HepG2 (cell line): Measurements from ENCODE around the gene SYT11. TPM values are rescaled to one million over a fixed set of nuclear protein-coding genes. Genes with fewer than 3 reads are reported as not detected.
A peak's percentile ranks its signal among the peaks of the same experiment; 100 is the strongest.

Experiments
- ATAC-seq: fragments of 200-7000 bp; cut with Tn5 transposase; 3 replicates; pipeline ENCODE4 v1.9.1; 2020; ENCODE audit warnings: mild to moderate bottlenecking, moderate library complexity
- BruUV-seq: library from RNA; stranded (reverse); fragments of 400-500 nt; replicated peaks from 2 replicates; lab custom pipeline; 2021; lab: Mats Ljungman, UMichigan
- CTCF ChIA-PET: fragments of 300-600 bp; formaldehyde crosslinking; extraction: SDS; loops from one replicate; lab custom pipeline; 2021; ENCODE audit warnings: low total read pairs, inconsistent platforms, low intra/inter-chr PET ratio; lab: Yijun Ruan, JAX
- POLR2A ChIA-PET: fragments of 350-600 bp; sonication (Branson Sonifier 250); formaldehyde crosslinking; loops from one replicate; lab custom pipeline; 2020; ENCODE audit warnings: antibody characterized with exemption, inconsistent platforms; lab: Yijun Ruan, JAX
- DNase-seq: peaks from one replicate; pipeline ENCODE4 v3.0.0-alpha.2; 2015; ENCODE audit warnings: low spot score
- FAIRE-seq: peaks from 3 replicates; lab custom pipeline; 2011; peaks lifted over from hg19 to GRCh38; lab: Jason Lieb, UNC
- H2AFZ ChIP-seq: one replicate; pipeline ENCODE4 v1.6.1; 2011; ENCODE audit warnings: low read length, inconsistent platforms
- H3K27ac ChIP-seq: fragments of 300-600 bp; 3 replicates; pipeline ENCODE4 v1.8.0; 2011; ENCODE audit warnings: mixed run types, mild to moderate bottlenecking, mixed read lengths, low read length, inconsistent platforms; ENCODE audit not compliant: insufficient read depth; ENCODE audit errors: extremely low read length
- H3K27me3 ChIP-seq, 2 experiments: fragments of 200-600 bp in 1 of 2; 2 replicates in 1 of 2; 3 replicates in 1 of 2; pipeline versions ENCODE4 v1.6.0 to v1.8.0; 2011; ENCODE audit warnings: low read length in 2 of 2, mild to moderate bottlenecking in 2 of 2, moderate library complexity in 2 of 2, inconsistent platforms in 1 of 2; ENCODE audit not compliant: insufficient read depth in 2 of 2, control insufficient read depth in 1 of 2
- H3K36me3 ChIP-seq, 2 experiments: fragments of 200-600 bp in 1 of 2; replicated peaks in 1 of 2; 2 replicates in 1 of 2; 3 replicates in 1 of 2; pipeline versions ENCODE4 v1.5.1 to v1.8.0; 2011; ENCODE audit warnings: low read length in 2 of 2, inconsistent platforms in 1 of 2; ENCODE audit not compliant: insufficient read depth in 2 of 2, control insufficient read depth in 1 of 2
- H3K4me1 ChIP-seq: 2 replicates; pipeline ENCODE4 v1.5.1; 2012; ENCODE audit warnings: low read length, inconsistent platforms; ENCODE audit not compliant: insufficient read depth
- H3K4me2 ChIP-seq: 2 replicates; pipeline ENCODE4 v1.6.0; 2011; ENCODE audit warnings: low read depth, low read length, inconsistent platforms
- H3K4me3 ChIP-seq, 3 experiments: fragments of 200-600 bp in 1 of 3; sonication (generic), shearing (Covaris generic) in 1 of 3; replicated peaks in 1 of 3; 2 replicates each; pipeline ENCODE4 v1.5.1; 2011 to 2016; ENCODE audit warnings: low read length in 3 of 3, inconsistent platforms in 2 of 3, low read depth in 2 of 3, mild to moderate bottlenecking in 2 of 3, control low read depth in 1 of 3, mixed read lengths in 1 of 3; ENCODE audit not compliant: insufficient read depth in 1 of 3
- H3K79me2 ChIP-seq: one replicate; pipeline ENCODE4 v1.6.1; 2011; ENCODE audit warnings: low read length, inconsistent platforms; ENCODE audit not compliant: insufficient read depth
- H3K9ac ChIP-seq: 2 replicates; pipeline ENCODE4 v1.6.0; 2011; ENCODE audit warnings: mild to moderate bottlenecking, low read depth, low read length, inconsistent platforms; ENCODE audit not compliant: insufficient read depth
- H3K9me3 ChIP-seq: 2 replicates; pipeline ENCODE4 v1.5.1; 2012; ENCODE audit warnings: mild to moderate bottlenecking, low read length
- H4K20me1 ChIP-seq: 2 replicates; pipeline ENCODE4 v1.6.0; 2011; ENCODE audit warnings: inconsistent platforms, mild to moderate bottlenecking, low read length, moderate library complexity; ENCODE audit not compliant: insufficient read depth
- CBX5 ChIP-seq: sonication (generic); formaldehyde crosslinking; IDR thresholded peaks from 2 replicates; pipeline ENCODE4 v1.4.0; 2020; ENCODE audit warnings: missing genetic modification reagents, borderline replicate concordance
- CCDC6 ChIP-seq: sonication (generic); formaldehyde crosslinking; IDR thresholded peaks from 2 replicates; pipeline ENCODE4 v1.8.1; 2022; ENCODE audit warnings: mild to moderate bottlenecking, missing genetic modification reagents, moderate library complexity
- ELF3 ChIP-seq: IDR thresholded peaks from 2 replicates; pipeline ENCODE4 v1.6.1; 2016; ENCODE audit warnings: missing genetic modification reagents, missing compliant biosample characterization
- IKZF1 ChIP-seq: fragments of 450-650 bp; IDR thresholded peaks from 2 replicates; pipeline ENCODE4 v1.7.1; 2016
- JUN ChIP-seq: sonication (generic); formaldehyde crosslinking; IDR thresholded peaks from 2 replicates; pipeline ENCODE4 v1.4.0; 2020; ENCODE audit warnings: mild to moderate bottlenecking, missing genetic modification reagents
- KLF16 ChIP-seq, 2 experiments: sonication (generic) in 1 of 2; formaldehyde crosslinking in 1 of 2; IDR thresholded peaks; 2 replicates each; pipeline versions ENCODE4 v1.6.1 to v1.8.0; 2016 to 2023; ENCODE audit warnings: missing genetic modification reagents in 2 of 2, missing compliant biosample characterization in 1 of 2
- MEIS1 ChIP-seq: sonication (generic); formaldehyde crosslinking; IDR thresholded peaks from 2 replicates; pipeline ENCODE4 v1.9.0; 2021; ENCODE audit warnings: mild to moderate bottlenecking, missing genetic modification reagents, moderate library complexity, borderline replicate concordance
- MTA3 ChIP-seq: sonication (generic); formaldehyde crosslinking; IDR thresholded peaks from 2 replicates; pipeline ENCODE4 v1.4.0; 2020; ENCODE audit warnings: missing genetic modification reagents
- MYC ChIP-seq: sonication (generic); formaldehyde crosslinking; IDR thresholded peaks from 2 replicates; pipeline ENCODE4 v1.9.0; 2021; ENCODE audit warnings: missing genetic modification reagents, borderline replicate concordance
- PAF1 ChIP-seq: IDR thresholded peaks from 2 replicates; pipeline ENCODE4 v1.6.1; 2016; ENCODE audit warnings: missing genetic modification reagents, missing compliant biosample characterization
- POLR2A ChIP-seq, 2 experiments: IDR thresholded peaks; 2 replicates each; pipeline ENCODE4 v1.6.1; 2011; ENCODE audit warnings: low read depth in 2 of 2, low read length in 2 of 2, mild to moderate bottlenecking in 1 of 2, moderate library complexity in 1 of 2; ENCODE audit not compliant: insufficient read depth in 1 of 2
- POLR2AphosphoS5 ChIP-seq: IDR thresholded peaks from 2 replicates; pipeline ENCODE4 v1.6.1; 2012; ENCODE audit warnings: low read depth, low read length
- POLR2G ChIP-seq: fragments of 200-400 bp; formaldehyde crosslinking; IDR thresholded peaks from 2 replicates; pipeline ENCODE4 v1.6.1; 2018; ENCODE audit warnings: mild to moderate bottlenecking, low read depth, low read length, moderate library complexity
- RARA ChIP-seq: IDR thresholded peaks from 2 replicates; pipeline ENCODE4 v1.6.1; 2016; ENCODE audit warnings: missing genetic modification reagents, missing compliant biosample characterization
- RFXANK ChIP-seq: IDR thresholded peaks from 2 replicates; pipeline ENCODE4 v1.6.1; 2016
- SIN3B ChIP-seq: fragments of 150-350 bp; IDR thresholded peaks from 2 replicates; pipeline ENCODE4 v1.6.1; 2014; ENCODE audit warnings: low read length
- SOX13 ChIP-seq, 3 experiments: fragments of 450-650 bp in 1 of 3; sonication (generic) in 1 of 3; formaldehyde crosslinking in 1 of 3; IDR thresholded peaks in 2 of 3; conservative IDR thresholded peaks in 1 of 3; 2 replicates each; pipeline versions ENCODE4 v1.5.0 to v1.6.1; 2016 to 2020; ENCODE audit warnings: antibody characterized with exemption in 1 of 3, mild to moderate bottlenecking in 1 of 3, missing compliant biosample characterization in 1 of 3, missing genetic modification reagents in 1 of 3, moderate library complexity in 1 of 3
- ZBTB38 ChIP-seq: sonication (generic); formaldehyde crosslinking; IDR thresholded peaks from 2 replicates; pipeline ENCODE4 v1.5.1; 2020; ENCODE audit warnings: mild to moderate bottlenecking, missing genetic modification reagents
- ZNF205 ChIP-seq: IDR thresholded peaks from 2 replicates; pipeline ENCODE4 v1.6.1; 2018; ENCODE audit warnings: missing biosample characterization, missing genetic modification reagents
- ZNF335 ChIP-seq: sonication (generic); formaldehyde crosslinking; IDR thresholded peaks from 2 replicates; pipeline ENCODE4 v1.4.0; 2020; ENCODE audit warnings: missing genetic modification reagents
- ZNF460 ChIP-seq: sonication (generic); formaldehyde crosslinking; IDR thresholded peaks from 2 replicates; pipeline ENCODE4 v1.5.1; 2020; ENCODE audit warnings: missing genetic modification reagents, mild to moderate bottlenecking, borderline replicate concordance
- ZNF792 ChIP-seq: IDR thresholded peaks from 2 replicates; pipeline ENCODE4 v1.6.1; 2016
- WGBS: methylation state at CpG from one replicate; pipeline ENCODE4 v1.1.6; 2017; ENCODE audit warnings: low lambda C conversion rate; 5-methylcytosine and 5-hydroxymethylcytosine counted together
- in situ Hi-C: cut with HindIII; loops from 2 replicates; pipeline ENCODE4 v1.10.0; 2017; ENCODE audit warnings: low pct_unique_long_range_greater_than_20kb; ENCODE audit not compliant: extremely low pct_ligation_motif_present
- intact Hi-C: fragments of 100-400 bp; cut with micrococcal nuclease; formaldehyde crosslinking; loops from one replicate; pipeline ENCODE4 v1.10.0; 2022; ENCODE audit not compliant: unreplicated experiment
- polyA plus RNA-seq, 8 experiments: library from polyadenylated mRNA; depleted of rRNA in 3 of 8; stranded (reverse) in 7 of 8; unstranded in 1 of 8; fragments of >200 nt; fragmentation: Illumina TruSeq in 4 of 8; extraction: Trizol in 4 of 8; gene quantifications; 2 replicates each; pipeline versions ENCODE4 v1.2.1 to v1.2.3, GENCODE V29; 2011 to 2016; ENCODE audit warnings: low read depth in 4 of 8, missing spikeins in 1 of 8, mixed read lengths in 1 of 8; ENCODE audit not compliant: insufficient read depth in 1 of 8
- total RNA-seq, 5 experiments: library from RNA; depleted of rRNA; stranded (reverse); fragments of >200 nt; fragmentation: Illumina TruSeq; extraction: Trizol; gene quantifications; 2 replicates each; pipeline ENCODE4 v1.2.3, GENCODE V29; 2016; ENCODE audit warnings: low read depth in 1 of 5
- TF ChIP-seq, protein P1 (sequence below): IDR thresholded peaks from 2 replicates; pipeline ENCODE4 v1.6.1; 2016; ENCODE audit warnings: missing genetic modification reagents, missing compliant biosample characterization

The SYT11 gene
- total and polyA plus RNA-seq, 2 of the 13 experiments (the other 11 are each of a cell fraction or from before 2014, with no cell fraction given): 0.22 to 0.59 TPM

DNA sequence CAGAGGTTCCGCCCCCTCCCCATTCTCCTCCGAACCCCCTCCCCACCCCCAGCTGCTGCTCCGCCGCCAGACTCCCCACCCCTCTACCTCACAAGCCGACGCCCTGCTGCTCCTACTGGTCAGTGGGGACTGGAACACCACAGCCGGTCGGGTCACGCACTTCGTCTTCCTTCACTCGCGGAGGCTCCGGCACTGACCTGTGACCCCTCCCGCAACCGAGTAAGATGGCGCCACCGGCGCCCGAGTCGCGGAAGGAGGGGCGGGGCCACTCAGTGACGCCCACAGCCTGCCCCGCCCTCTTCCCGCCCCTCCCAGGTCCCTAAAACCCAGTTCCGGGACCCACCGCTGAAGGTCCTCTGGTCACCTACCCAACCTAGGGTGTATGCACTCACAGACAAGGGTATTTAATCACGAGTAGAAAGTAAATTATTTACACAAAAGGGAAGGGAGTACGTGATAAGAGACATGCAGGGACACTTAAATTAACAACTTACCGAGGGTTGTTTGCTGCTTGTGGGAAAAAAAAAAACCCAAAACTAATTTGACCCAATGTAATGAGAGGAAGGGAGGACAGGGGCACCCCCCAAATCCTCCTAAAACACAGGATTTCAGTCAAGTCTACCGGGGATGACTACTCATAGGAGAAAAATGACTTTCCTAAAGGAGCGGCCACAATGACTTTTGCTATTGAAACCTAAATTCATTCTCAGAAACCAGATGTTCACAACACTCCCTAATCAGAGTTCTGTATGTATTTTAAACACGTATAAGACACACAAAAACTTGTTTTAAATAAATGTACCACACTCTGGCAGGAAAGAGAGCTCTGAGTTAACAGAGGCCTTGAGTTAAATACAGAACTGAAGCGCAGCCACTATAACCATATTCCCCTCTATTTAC is 52.0 kb downstream of the SYT11 start, which contains the start of gene RIT1 (continued):
- TF ChIP-seq IKZF1: no peak
- TF ChIP-seq SIN3B: no peak
- peak; percentile 45; the same call in 1 of the 2 replicates for TF ChIP-seq ELF3 (CRISPR knock-in tag)
- TF ChIP-seq, protein P1, sequence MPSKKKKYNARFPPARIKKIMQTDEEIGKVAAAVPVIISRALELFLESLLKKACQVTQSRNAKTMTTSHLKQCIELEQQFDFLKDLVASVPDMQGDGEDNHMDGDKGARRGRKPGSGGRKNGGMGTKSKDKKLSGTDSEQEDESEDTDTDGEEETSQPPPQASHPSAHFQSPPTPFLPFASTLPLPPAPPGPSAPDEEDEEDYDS (CRISPR knock-in tag): peak; percentile 62; the same call in 1 of the 2 replicates
- TF ChIP-seq RARA (CRISPR knock-in tag): peak; percentile 37; the same call in 1 of the 2 replicates
- 0 out of 2 replicates have a peak, but pooled peaks have one; percentile 16 for TF ChIP-seq ZNF792 (CRISPR knock-in tag)
- TF ChIP-seq RFXANK (CRISPR knock-in tag): no peak
- TF ChIP-seq MEIS1 (CRISPR knock-in tag): peak; percentile 81; the same call in 1 of the 2 replicates
- TF ChIP-seq MTA3 (CRISPR knock-in tag): no peak
- TF ChIP-seq CBX5: peak; percentile 28; the same call in 1 of the 2 replicates

DNA sequence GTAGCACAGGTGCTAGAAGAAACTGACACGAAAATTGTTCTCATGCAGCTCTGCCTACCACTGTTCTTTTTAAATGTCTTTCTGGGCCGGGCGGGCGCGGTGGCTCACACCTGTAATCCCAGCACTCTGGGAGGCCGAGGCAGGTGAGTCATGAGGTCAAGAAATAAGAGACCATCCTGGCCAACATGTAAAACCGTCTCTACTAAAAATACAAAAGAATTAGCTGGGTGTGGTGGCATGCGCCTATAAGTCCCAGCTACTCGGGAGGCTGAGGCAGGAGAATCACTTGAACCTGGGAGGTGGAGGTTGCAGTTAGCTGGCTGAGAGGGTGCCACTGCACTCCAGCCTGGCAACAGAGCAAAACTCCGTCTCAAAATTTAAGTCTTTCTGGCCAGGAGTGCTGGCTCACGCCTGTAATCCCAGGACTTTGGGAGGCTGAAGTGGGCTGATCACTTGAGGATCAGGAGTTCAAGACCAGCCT is 52.7 kb downstream of the SYT11 start:
- no peak for ATAC-seq
- in situ Hi-C loops (no loop called here), intact Hi-C loops (no loop called here)
- Histone ChIP-seq H2AFZ (no peak overlapping the region), H3K79me2 (peaks cover 13% of the 10 kb centered on the region), H3K27ac (peak overlapping the region; percentile 61), H3K9me3 (no peaks in the 10 kb centered on the region), H3K27me3 (no peaks in the 10 kb centered on the region), H3K4me2 (no peak overlapping the region), H3K9ac (no peak overlapping the region), H3K4me3 (no peak overlapping the region), H3K36me3 (peaks cover 15 to 49% of the 10 kb centered on the region in 2 experiments), H3K4me1 (peaks cover 21% of the 10 kb centered on the region), H4K20me1 (no peaks in the 10 kb centered on the region)
- BruUV-seq: no TSS peak
- TF ChIP-seq MYC (CRISPR knock-in tag) (no peak), CCDC6 (no peak), SOX13 (IDR thresholded peaks at IDR 0.05) (no peak), SOX13 (CRISPR knock-in tag; conservative IDR thresholded peaks at IDR 0.05 in 1 of 2, IDR thresholded peaks at IDR 0.05 in 1 of 2) (no peak), POLR2A (IDR thresholded peaks at IDR 0.05; ENCODE audit: insufficient read depth in 1 of 2, low read depth in 2 of 2, low read length in 2 of 2) (peak in 1 of 2 experiments; percentile 18; a peak in 1 of 4 replicates), ZBTB38 (CRISPR knock-in tag) (peak; percentile 62; the same call in 1 of the 2 replicates), POLR2G (0 out of 2 replicates have a peak, but pooled peaks have one; percentile 1), POLR2AphosphoS5 (peak; percentile 23; the same call in 1 of the 2 replicates), ZNF460 (CRISPR knock-in tag) (0 out of 2 replicates have a peak, but pooled peaks have one; percentile 43), ZNF335 (CRISPR knock-in tag) (no peak), KLF16 (CRISPR knock-in tag; IDR thresholded peaks at IDR 0.05) (no peak), JUN (no peak), ZNF205 (CRISPR knock-in tag) (no peak), PAF1 (CRISPR knock-in tag) (peak; percentile 47; the same call in 1 of the 2 replicates)
- 89% methylated on average over 11 of the region's 11 CpGs for WGBS
- no peak for DNase-seq
- FAIRE-seq: no peak
- CTCF ChIA-PET: no interaction called here
- POLR2A ChIA-PET: interaction anchor here (1.0 to 1.3 kb wide), 4 partner anchors 18 to 33 kb away, joined by 4 read pairs; partner anchors contain the start of gene KHDC4
